Lower leg skin (tissue), 3 donors: ENCODE measurements around the gene CACNG8.

Source experiments
- POLR2A ChIP-seq, 2 donors: fragments of 450-650 bp; IDR thresholded peaks; one replicate each; pipeline ENCODE4 v1.6.1; 2016 to 2017; ENCODE audit warnings: antibody characterized with exemption in 2 of 2, mild to moderate bottlenecking in 1 of 2, moderate library complexity in 1 of 2
- TF ChIP-seq, protein P1 (sequence below), 3 donors: fragments of 450-650 bp; IDR thresholded peaks; one replicate each; pipeline ENCODE4 v1.5.1; 2016; ENCODE audit warnings: antibody characterized with exemption in 3 of 3, mild to moderate bottlenecking in 3 of 3, moderate library complexity in 2 of 3

DNA sequence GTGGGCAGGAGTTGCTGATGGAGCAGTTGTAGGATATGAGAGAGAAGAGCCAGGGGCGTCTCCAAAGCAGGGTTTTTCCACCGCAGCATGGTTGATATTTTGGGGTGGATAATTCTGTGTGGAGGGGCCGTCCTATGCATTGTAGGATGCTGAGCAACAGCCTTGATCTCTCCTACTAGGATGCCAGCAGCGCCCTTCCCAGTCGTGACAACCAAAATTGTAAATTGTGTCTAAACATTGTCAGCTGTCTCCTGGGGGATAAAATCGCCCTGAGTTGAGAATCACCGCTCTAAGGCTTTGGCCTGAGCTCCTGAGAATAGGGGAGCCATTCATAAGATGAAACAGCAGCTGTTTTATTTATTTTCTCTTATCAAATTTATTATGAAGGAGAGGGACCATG, 4.2 kb downstream of the CACNG8 start:
- TF ChIP-seq, protein P1, sequence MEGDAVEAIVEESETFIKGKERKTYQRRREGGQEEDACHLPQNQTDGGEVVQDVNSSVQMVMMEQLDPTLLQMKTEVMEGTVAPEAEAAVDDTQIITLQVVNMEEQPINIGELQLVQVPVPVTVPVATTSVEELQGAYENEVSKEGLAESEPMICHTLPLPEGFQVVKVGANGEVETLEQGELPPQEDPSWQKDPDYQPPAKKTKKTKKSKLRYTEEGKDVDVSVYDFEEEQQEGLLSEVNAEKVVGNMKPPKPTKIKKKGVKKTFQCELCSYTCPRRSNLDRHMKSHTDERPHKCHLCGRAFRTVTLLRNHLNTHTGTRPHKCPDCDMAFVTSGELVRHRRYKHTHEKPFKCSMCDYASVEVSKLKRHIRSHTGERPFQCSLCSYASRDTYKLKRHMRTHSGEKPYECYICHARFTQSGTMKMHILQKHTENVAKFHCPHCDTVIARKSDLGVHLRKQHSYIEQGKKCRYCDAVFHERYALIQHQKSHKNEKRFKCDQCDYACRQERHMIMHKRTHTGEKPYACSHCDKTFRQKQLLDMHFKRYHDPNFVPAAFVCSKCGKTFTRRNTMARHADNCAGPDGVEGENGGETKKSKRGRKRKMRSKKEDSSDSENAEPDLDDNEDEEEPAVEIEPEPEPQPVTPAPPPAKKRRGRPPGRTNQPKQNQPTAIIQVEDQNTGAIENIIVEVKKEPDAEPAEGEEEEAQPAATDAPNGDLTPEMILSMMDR (IDR thresholded peaks at IDR 0.05): no peak
- TF ChIP-seq POLR2A (IDR thresholded peaks at IDR 0.05): no peak
